Liver (tissue), 3 donors: Measurements from ENCODE around the gene ZNF460.

Experiments used
- MAX ChIP-seq: IDR thresholded peaks from 2 replicates; pipeline ENCODE4 v1.6.1; 2016; ENCODE audit warnings: antibody characterized with exemption
- RAD21 ChIP-seq, 2 donors: IDR thresholded peaks; 2 replicates each; pipeline ENCODE4 v1.6.1; 2016; ENCODE audit warnings: antibody characterized with exemption in 2 of 2, mild to moderate bottlenecking in 2 of 2
- TF ChIP-seq, protein P1 (sequence below): fragments of 150-350 bp; IDR thresholded peaks from 2 replicates; pipeline ENCODE4 v1.5.1; 2017; ENCODE audit warnings: improper control_type of control experiment, low read depth, low read length; ENCODE audit not compliant: missing input control
- donor health status: healthy.
- donor health status: healthy.

- TF ChIP-seq RAD21 (IDR thresholded peaks at IDR 0.05), result no peak
- TF ChIP-seq, protein P1, sequence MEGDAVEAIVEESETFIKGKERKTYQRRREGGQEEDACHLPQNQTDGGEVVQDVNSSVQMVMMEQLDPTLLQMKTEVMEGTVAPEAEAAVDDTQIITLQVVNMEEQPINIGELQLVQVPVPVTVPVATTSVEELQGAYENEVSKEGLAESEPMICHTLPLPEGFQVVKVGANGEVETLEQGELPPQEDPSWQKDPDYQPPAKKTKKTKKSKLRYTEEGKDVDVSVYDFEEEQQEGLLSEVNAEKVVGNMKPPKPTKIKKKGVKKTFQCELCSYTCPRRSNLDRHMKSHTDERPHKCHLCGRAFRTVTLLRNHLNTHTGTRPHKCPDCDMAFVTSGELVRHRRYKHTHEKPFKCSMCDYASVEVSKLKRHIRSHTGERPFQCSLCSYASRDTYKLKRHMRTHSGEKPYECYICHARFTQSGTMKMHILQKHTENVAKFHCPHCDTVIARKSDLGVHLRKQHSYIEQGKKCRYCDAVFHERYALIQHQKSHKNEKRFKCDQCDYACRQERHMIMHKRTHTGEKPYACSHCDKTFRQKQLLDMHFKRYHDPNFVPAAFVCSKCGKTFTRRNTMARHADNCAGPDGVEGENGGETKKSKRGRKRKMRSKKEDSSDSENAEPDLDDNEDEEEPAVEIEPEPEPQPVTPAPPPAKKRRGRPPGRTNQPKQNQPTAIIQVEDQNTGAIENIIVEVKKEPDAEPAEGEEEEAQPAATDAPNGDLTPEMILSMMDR, result no peak
- no peak for TF ChIP-seq MAX
These were observed 31.0 kb upstream of the ZNF460 start for GRCh38 chr19:57249329-57249728.
